ENCODE data around the gene MAGI3.
A peak's percentile ranks its signal among the peaks of the same experiment; 100 is the strongest.

Gene MAGI3

GRCh38 chr1:113439277-113439670 lies 49.0 kb downstream of the MAGI3 start:
- DNase-seq: no peak
- 100% methylated on average over 1 of the region's 2 CpGs for WGBS (ENCODE audit: insufficient coverage)
- peaks cover 0 to 8% (median 3%) of the 10 kb centered on the region in 5 experiments for H3K9me3 ChIP-seq (ENCODE audit: control extremely low read depth in 1 of 5, control insufficient read depth in 4 of 5, insufficient read depth in 2 of 5, low read depth in 1 of 5, low read length in 4 of 5)

GRCh38 chr1:113442131-113442530 lies 51.8 kb downstream of the MAGI3 start:
- no peaks in the 10 kb centered on the region for H3K27me3 ChIP-seq (replicated peaks in 2 of 5; ENCODE audit: control insufficient read depth in 4 of 5, insufficient read depth in 5 of 5, low read length in 4 of 5)
- DNase-seq: no peak
- ChIA-PET CTCF (interaction anchor here (3.1 kb wide), 1 partner anchor 11 kb away, joined by 10 read pairs; no protein-coding TSS in a partner anchor), POLR2A (no interaction called here)
- H3K4me3 ChIP-seq (ENCODE audit: control insufficient read depth in 1 of 7, extremely low read depth in 1 of 7, insufficient read depth in 4 of 7, low read depth in 2 of 7, low read length in 6 of 7): no peak overlapping the region
- H3K36me3 ChIP-seq (ENCODE audit: control insufficient read depth in 4 of 4, insufficient read depth in 4 of 4, low read length in 3 of 4): no peaks in the 10 kb centered on the region
- peaks cover 6 to 21% (median 11%) of the 10 kb centered on the region in 5 experiments for H3K9me3 ChIP-seq (ENCODE audit: control extremely low read depth in 1 of 5, control insufficient read depth in 4 of 5, insufficient read depth in 2 of 5, low read depth in 1 of 5, low read length in 4 of 5)
- no peak overlapping the region for H3K27ac ChIP-seq (ENCODE audit: insufficient read depth in 1 of 2, low read depth in 1 of 2, low read length in 2 of 2, poor library complexity in 1 of 2, severe bottlenecking in 2 of 2)
- H3K4me1 ChIP-seq (ENCODE audit: control extremely low read depth in 1 of 4, control insufficient read depth in 4 of 4, insufficient read depth in 4 of 4, low read length in 3 of 4): no peaks in the 10 kb centered on the region
- WGBS (ENCODE audit: insufficient coverage): 91% methylated on average over 2 of the region's 2 CpGs

More at GRCh38 chr1:113439277-113439670, 49.0 kb downstream of the MAGI3 start:
- Histone ChIP-seq H3K4me3 (ENCODE audit: control insufficient read depth in 1 of 7, extremely low read depth in 1 of 7, insufficient read depth in 4 of 7, low read depth in 2 of 7, low read length in 6 of 7) (no peak overlapping the region), H3K27ac (ENCODE audit: insufficient read depth in 1 of 2, low read depth in 1 of 2, low read length in 2 of 2, poor library complexity in 1 of 2, severe bottlenecking in 2 of 2) (no peak overlapping the region), H3K4me1 (ENCODE audit: control extremely low read depth in 1 of 4, control insufficient read depth in 4 of 4, insufficient read depth in 4 of 4, low read length in 3 of 4) (no peaks in the 10 kb centered on the region), H3K27me3 (replicated peaks in 2 of 5; ENCODE audit: control insufficient read depth in 4 of 5, insufficient read depth in 5 of 5, low read length in 4 of 5) (no peaks in the 10 kb centered on the region), H3K36me3 (ENCODE audit: control insufficient read depth in 4 of 4, insufficient read depth in 4 of 4, low read length in 3 of 4) (no peaks in the 10 kb centered on the region)
- ChIA-PET CTCF (no interaction called here), POLR2A (no interaction called here)

- Histone ChIP-seq H3K27me3 (replicated peaks in 2 of 5; ENCODE audit: control insufficient read depth in 4 of 5, insufficient read depth in 5 of 5, low read length in 4 of 5) (no peaks in the 10 kb centered on the region), H3K36me3 (ENCODE audit: control insufficient read depth in 4 of 4, insufficient read depth in 4 of 4, low read length in 3 of 4) (no peaks in the 10 kb centered on the region), H3K9me3 (ENCODE audit: control extremely low read depth in 1 of 5, control insufficient read depth in 4 of 5, insufficient read depth in 2 of 5, low read depth in 1 of 5, low read length in 4 of 5) (peaks cover 6 to 21% (median 11%) of the 10 kb centered on the region in 5 experiments), H3K4me1 (ENCODE audit: control extremely low read depth in 1 of 4, control insufficient read depth in 4 of 4, insufficient read depth in 4 of 4, low read length in 3 of 4) (no peaks in the 10 kb centered on the region), H3K4me3 (ENCODE audit: control insufficient read depth in 1 of 7, extremely low read depth in 1 of 7, insufficient read depth in 4 of 7, low read depth in 2 of 7, low read length in 6 of 7) (peak overlapping the region in 1 of 7 experiments; percentile 28), H3K27ac (ENCODE audit: insufficient read depth in 1 of 2, low read depth in 1 of 2, low read length in 2 of 2, poor library complexity in 1 of 2, severe bottlenecking in 2 of 2) (no peak overlapping the region)
- DNase-seq: no peak
- CTCF ChIA-PET: interaction anchor here (3.1 kb wide), 1 partner anchor 8 kb away, joined by 10 read pairs; no protein-coding TSS in a partner anchor
- POLR2A ChIA-PET: no interaction called here
Observed at GRCh38 chr1:113444857-113445256, 54.5 kb downstream of the MAGI3 start.

GRCh38 chr1:113451710-113452109 lies 61.4 kb downstream of the MAGI3 start:
- Histone ChIP-seq H3K4me1 (ENCODE audit: control extremely low read depth in 1 of 4, control insufficient read depth in 4 of 4, insufficient read depth in 4 of 4, low read length in 3 of 4) (peaks cover 0 to 10% (median 0%) of the 10 kb centered on the region in 4 experiments), H3K27ac (ENCODE audit: insufficient read depth in 1 of 2, low read depth in 1 of 2, low read length in 2 of 2, poor library complexity in 1 of 2, severe bottlenecking in 2 of 2) (no peak overlapping the region), H3K9me3 (ENCODE audit: control extremely low read depth in 1 of 5, control insufficient read depth in 4 of 5, insufficient read depth in 2 of 5, low read depth in 1 of 5, low read length in 4 of 5) (peaks cover 0 to 5% (median 0%) of the 10 kb centered on the region in 5 experiments), H3K36me3 (ENCODE audit: control insufficient read depth in 4 of 4, insufficient read depth in 4 of 4, low read length in 3 of 4) (no peaks in the 10 kb centered on the region), H3K27me3 (replicated peaks in 2 of 5; ENCODE audit: control insufficient read depth in 4 of 5, insufficient read depth in 5 of 5, low read length in 4 of 5) (no peaks in the 10 kb centered on the region), H3K4me3 (ENCODE audit: control insufficient read depth in 1 of 7, extremely low read depth in 1 of 7, insufficient read depth in 4 of 7, low read depth in 2 of 7, low read length in 6 of 7) (no peak overlapping the region)
- DNase-seq: no peak
- CTCF ChIA-PET: no interaction called here
- POLR2A ChIA-PET: no interaction called here
- no CpG with 5 or more reads among the region's 1 CpG for WGBS (ENCODE audit: insufficient coverage)

GRCh38 chr1:113452921-113453770 lies 62.8 kb downstream of the MAGI3 start:
- WGBS (ENCODE audit: insufficient coverage): no CpG with 5 or more reads among the region's 2 CpGs
- Histone ChIP-seq H3K27me3 (replicated peaks in 2 of 5; ENCODE audit: control insufficient read depth in 4 of 5, insufficient read depth in 5 of 5, low read length in 4 of 5) (no peaks in the 10 kb centered on the region), H3K36me3 (ENCODE audit: control insufficient read depth in 4 of 4, insufficient read depth in 4 of 4, low read length in 3 of 4) (no peaks in the 10 kb centered on the region), H3K4me3 (ENCODE audit: control insufficient read depth in 1 of 7, extremely low read depth in 1 of 7, insufficient read depth in 4 of 7, low read depth in 2 of 7, low read length in 6 of 7) (no peak overlapping the region), H3K27ac (ENCODE audit: insufficient read depth in 1 of 2, low read depth in 1 of 2, low read length in 2 of 2, poor library complexity in 1 of 2, severe bottlenecking in 2 of 2) (no peak overlapping the region), H3K4me1 (ENCODE audit: control extremely low read depth in 1 of 4, control insufficient read depth in 4 of 4, insufficient read depth in 4 of 4, low read length in 3 of 4) (peaks cover 0 to 10% (median 0%) of the 10 kb centered on the region in 4 experiments), H3K9me3 (ENCODE audit: control extremely low read depth in 1 of 5, control insufficient read depth in 4 of 5, insufficient read depth in 2 of 5, low read depth in 1 of 5, low read length in 4 of 5) (peaks cover 0 to 1% (median 0%) of the 10 kb centered on the region in 5 experiments)
- POLR2A ChIA-PET: no interaction called here
- CTCF ChIA-PET: interaction anchor here (0.7 to 2.4 kb wide), 6 partner anchors 9 to 315 kb away, joined by 3 to 19 read pairs (median 6); no protein-coding TSS in a partner anchor
- peak; percentile 34 to 62 (median 60) for DNase-seq

GRCh38 chr1:113453771-113454083 lies 63.4 kb downstream of the MAGI3 start:
- Histone ChIP-seq H3K4me3 (ENCODE audit: control insufficient read depth in 1 of 7, extremely low read depth in 1 of 7, insufficient read depth in 4 of 7, low read depth in 2 of 7, low read length in 6 of 7) (no peak overlapping the region), H3K4me1 (ENCODE audit: control extremely low read depth in 1 of 4, control insufficient read depth in 4 of 4, insufficient read depth in 4 of 4, low read length in 3 of 4) (peaks cover 0 to 10% (median 0%) of the 10 kb centered on the region in 4 experiments), H3K36me3 (ENCODE audit: control insufficient read depth in 4 of 4, insufficient read depth in 4 of 4, low read length in 3 of 4) (no peaks in the 10 kb centered on the region), H3K27ac (ENCODE audit: insufficient read depth in 1 of 2, low read depth in 1 of 2, low read length in 2 of 2, poor library complexity in 1 of 2, severe bottlenecking in 2 of 2) (no peak overlapping the region), H3K9me3 (ENCODE audit: control extremely low read depth in 1 of 5, control insufficient read depth in 4 of 5, insufficient read depth in 2 of 5, low read depth in 1 of 5, low read length in 4 of 5) (peaks cover 0 to 1% (median 0%) of the 10 kb centered on the region in 5 experiments), H3K27me3 (replicated peaks in 2 of 5; ENCODE audit: control insufficient read depth in 4 of 5, insufficient read depth in 5 of 5, low read length in 4 of 5) (no peaks in the 10 kb centered on the region)
- POLR2A ChIA-PET: no interaction called here
- CTCF ChIA-PET: interaction anchor here (0.7 to 2.4 kb wide), 6 partner anchors 10 to 316 kb away, joined by 3 to 19 read pairs (median 6); no protein-coding TSS in a partner anchor
- DNase-seq: no peak
- no CpG with 5 or more reads among the region's 1 CpG for WGBS (ENCODE audit: insufficient coverage)

GRCh38 chr1:113455374-113455773 lies 65.1 kb downstream of the MAGI3 start:
- POLR2A ChIA-PET: no interaction called here
- CTCF ChIA-PET: interaction anchor here (0.5 to 2.4 kb wide), 3 partner anchors 315 to 737 kb away, joined by 3 to 19 read pairs (median 3); a partner anchor contains a TSS
- H3K36me3 ChIP-seq (ENCODE audit: control insufficient read depth in 4 of 4, insufficient read depth in 4 of 4, low read length in 3 of 4): no peaks in the 10 kb centered on the region
- H3K4me1 ChIP-seq (ENCODE audit: control extremely low read depth in 1 of 4, control insufficient read depth in 4 of 4, insufficient read depth in 4 of 4, low read length in 3 of 4): peaks cover 0 to 10% (median 0%) of the 10 kb centered on the region in 4 experiments
- no peak overlapping the region for H3K4me3 ChIP-seq (ENCODE audit: control insufficient read depth in 1 of 7, extremely low read depth in 1 of 7, insufficient read depth in 4 of 7, low read depth in 2 of 7, low read length in 6 of 7)
- no peak overlapping the region for H3K27ac ChIP-seq (ENCODE audit: insufficient read depth in 1 of 2, low read depth in 1 of 2, low read length in 2 of 2, poor library complexity in 1 of 2, severe bottlenecking in 2 of 2)
- no peak for DNase-seq
- peaks cover 0 to 3% (median 0%) of the 10 kb centered on the region in 5 experiments for H3K9me3 ChIP-seq (ENCODE audit: control extremely low read depth in 1 of 5, control insufficient read depth in 4 of 5, insufficient read depth in 2 of 5, low read depth in 1 of 5, low read length in 4 of 5)
- no CpG with 5 or more reads among the region's 1 CpG for WGBS (ENCODE audit: insufficient coverage)
- H3K27me3 ChIP-seq (replicated peaks in 2 of 5; ENCODE audit: control insufficient read depth in 4 of 5, insufficient read depth in 5 of 5, low read length in 4 of 5): no peaks in the 10 kb centered on the region

Measured in common myeloid progenitor, CD34-positive (primary cell).